OCI-LY7 (cell line): ENCODE measurements around the gene FALEC. TPM values are rescaled to one million over a fixed set of nuclear protein-coding genes. Genes with fewer than 3 reads are reported as not detected.
"Not testable (repeated sequence)": the region's sequence is repeated elsewhere in the genome, so short reads cannot be mapped to it uniquely, and the experiment has no call there.

ENCODE experiments used
- BruUV-seq: library from RNA; stranded (reverse); fragments of 400-500 nt; replicated peaks from 2 replicates; lab custom pipeline; 2021; lab: Mats Ljungman, UMichigan
- CTCF ChIA-PET: fragments of 300-600 bp; sonication (Branson Sonifier 250); formaldehyde crosslinking; loops from one replicate; lab custom pipeline; 2022; ENCODE audit warnings: antibody characterized with exemption; ENCODE audit not compliant: unreplicated experiment; lab: Charles Lee
- POLR2A ChIA-PET: fragments of 300-600 bp; sonication (Branson Sonifier 250); formaldehyde crosslinking; loops from one replicate; lab custom pipeline; 2022; ENCODE audit warnings: antibody characterized with exemption; lab: Charles Lee
- DNase-seq: peaks from one replicate; pipeline ENCODE4 v3.0.0-alpha.2; 2015; ENCODE audit warnings: low spot score
- H2AFZ ChIP-seq: fragments of 200-600 bp; sonication (generic), shearing (Covaris generic); 2 replicates; pipeline ENCODE4 v1.6.1; 2014; ENCODE audit warnings: mild to moderate bottlenecking, antibody characterized with exemption, low read length, moderate library complexity
- H3K27ac ChIP-seq: fragments of 200-600 bp; sonication (generic); 2 replicates; pipeline ENCODE4 v1.5.1; 2014; ENCODE audit warnings: mixed run types, low read depth, mild to moderate bottlenecking, moderate library complexity, low read length, inconsistent platforms; ENCODE audit not compliant: poor library complexity, severe bottlenecking
- H3K36me3 ChIP-seq: fragments of 200-600 bp; sonication (generic); 2 replicates; pipeline ENCODE4 v1.6.1; 2014; ENCODE audit warnings: mild to moderate bottlenecking, antibody characterized with exemption, low read length, moderate library complexity, mixed read lengths; ENCODE audit not compliant: insufficient read depth
- H3K4me1 ChIP-seq: fragments of 200-600 bp; sonication (generic); 2 replicates; pipeline ENCODE4 v1.5.1; 2014; ENCODE audit warnings: mild to moderate bottlenecking, low read length; ENCODE audit not compliant: insufficient read depth, poor library complexity, severe bottlenecking
- H3K4me2 ChIP-seq: fragments of 200-600 bp; sonication (generic); 2 replicates; pipeline ENCODE4 v1.6.1; 2014; ENCODE audit warnings: mild to moderate bottlenecking, low read length
- H3K4me3 ChIP-seq: fragments of 200-600 bp; sonication (generic); 2 replicates; pipeline ENCODE4 v1.5.1; 2014; ENCODE audit warnings: mild to moderate bottlenecking, low read depth, low read length; ENCODE audit not compliant: poor library complexity, severe bottlenecking
- H3K79me2 ChIP-seq: fragments of 200-600 bp; sonication (generic); 2 replicates; pipeline ENCODE4 v1.6.1; 2016; ENCODE audit warnings: low read depth, mild to moderate bottlenecking, low read length, moderate library complexity, mixed read lengths; ENCODE audit not compliant: insufficient read depth
- H3K9me2 ChIP-seq: fragments of 200-600 bp; sonication (generic); 2 replicates; pipeline ENCODE4 v1.6.1; 2016; ENCODE audit warnings: mild to moderate bottlenecking, low read length, mixed read lengths; ENCODE audit not compliant: insufficient read depth
- H3K9me3 ChIP-seq: fragments of 200-600 bp; sonication (generic); 2 replicates; pipeline ENCODE4 v1.6.1; 2014; ENCODE audit warnings: mild to moderate bottlenecking, mixed run types, low read length, mixed read lengths
- H4K20me1 ChIP-seq: fragments of 200-600 bp; sonication (generic); 2 replicates; pipeline ENCODE4 v1.6.1; 2014; ENCODE audit warnings: mild to moderate bottlenecking, antibody characterized with exemption, low read length, moderate library complexity, mixed read lengths; ENCODE audit not compliant: insufficient read depth
- CTCF ChIP-seq: fragments of 200-600 bp; sonication (generic); conservative IDR thresholded peaks from 2 replicates; pipeline ENCODE4 v1.5.1; 2014; ENCODE audit warnings: mild to moderate bottlenecking, antibody characterized with exemption, low read length, moderate library complexity, mixed read lengths
- EZH2phosphoT487 ChIP-seq: fragments of 200-600 bp; sonication (generic); IDR thresholded peaks from 2 replicates; pipeline ENCODE4 v1.6.1; 2018; ENCODE audit warnings: low read depth, borderline replicate concordance, mild to moderate bottlenecking, mixed run types, antibody characterized with exemption, low read length, moderate library complexity, mixed read lengths
- intact Hi-C: fragments of 100-400 bp; cut with micrococcal nuclease; formaldehyde crosslinking; loops from one replicate; pipeline ENCODE4 v1.10.0; 2022; ENCODE audit not compliant: unreplicated experiment
- microRNA-seq: library from miRNA; unstranded; fragments of <30 nt; microRNA quantifications from one replicate; pipeline ENCODE4 v1.2.0, GENCODE V29; 2022; ENCODE audit warnings: borderline replicate concordance
- small RNA-seq: library from RNA; depleted of rRNA; stranded (forward); fragments of <200 nt; gene quantifications from one replicate; pipeline ENCODE3, GENCODE V24; 2014
- total RNA-seq, 2 experiments: library from RNA; depleted of rRNA in 1 of 2; stranded (reverse); fragments of >200 nt in 1 of 2; shearing (Covaris generic) in 1 of 2; gene quantifications; 2 replicates each; pipeline ENCODE4 v1.2.3, GENCODE V29; 2014 to 2022

Gene FALEC
- total RNA-seq, 2 experiments from 2014 or later: 0.47 to 1.9 TPM

GRCh38 chr1:150581962-150582361, 66.4 kb downstream of the FALEC start:
- H3K9me3 ChIP-seq, DNase-seq, BruUV-seq, intact Hi-C loops, H3K9me2 ChIP-seq, H3K4me2 ChIP-seq, H3K4me3 ChIP-seq, H2AFZ ChIP-seq, H3K27ac ChIP-seq, CTCF ChIA-PET: not testable (repeated sequence)
- Histone ChIP-seq H3K4me1 (peaks cover 21% of the 10 kb centered on the region), H3K79me2 (peaks cover 34% of the 10 kb centered on the region), H3K36me3 (peaks cover 24% of the 10 kb centered on the region), H4K20me1 (peaks cover 22% of the 10 kb centered on the region)
- POLR2A ChIA-PET: interaction anchor here (13.8 kb wide), 1 partner anchor 18 kb away, joined by 260 read pairs; no protein-coding TSS in a partner anchor

GRCh38 chr1:150582371-150582770, 66.8 kb downstream of the FALEC start:
- Histone ChIP-seq H3K4me3 (no peak overlapping the region), H3K9me3 (no peaks in the 10 kb centered on the region), H3K79me2 (peaks cover 30% of the 10 kb centered on the region), H3K4me1 (peaks cover 21% of the 10 kb centered on the region), H3K27ac (no peak overlapping the region), H4K20me1 (peaks cover 18% of the 10 kb centered on the region), H3K36me3 (peaks cover 20% of the 10 kb centered on the region), H3K4me2 (no peak overlapping the region), H3K9me2 (no peaks in the 10 kb centered on the region), H2AFZ (no peak overlapping the region)
- TF ChIP-seq EZH2phosphoT487 (no peak), CTCF (no peak)
- POLR2A ChIA-PET: interaction anchor here (13.8 kb wide), 1 partner anchor 18 kb away, joined by 260 read pairs; no protein-coding TSS in a partner anchor
- no TSS peak for BruUV-seq
- no peak for DNase-seq
- CTCF ChIA-PET: no interaction called here
- intact Hi-C loops: no loop called here

Small RNA genes lying within 50 kb of the gene (microRNA-seq; reads per million reads assigned to microRNA genes)
- gene MIR4257 (not detected), gene MIR6878 (not detected)

Small RNA genes lying within 50 kb of the gene (small RNA-seq; reads per million reads assigned to genes)
- gene MIR4257 (not detected), gene RN7SL473P (not detected), gene RN7SL600P (not detected)

Other genes with a start within 250 kb of the FALEC start
- 83.3 and 113 TPM in 2 replicates for gene APH1A, start 246.7 kb upstream of the FALEC start, total RNA-seq (2014; rRNA removed; shearing (Covaris generic))
- gene APH1A, start 246.7 kb upstream of the FALEC start, total RNA-seq (2022): 122 and 124 TPM in 2 replicates
- gene C1orf54, start 243.0 kb upstream of the FALEC start, total RNA-seq (2014; rRNA removed; shearing (Covaris generic)): 0.44 TPM in 1 of 2 replicates, not detected in the other
- gene C1orf54, start 243.0 kb upstream of the FALEC start, total RNA-seq (2022): 0.61 and 1.5 TPM in 2 replicates
- not detected in 2 replicates for gene CIART, start 233.2 kb upstream of the FALEC start, total RNA-seq (2014; rRNA removed; shearing (Covaris generic))
- gene CIART, start 233.2 kb upstream of the FALEC start, total RNA-seq (2022): 0.63 and 0.68 TPM in 2 replicates
- gene MRPS21, start 221.9 kb upstream of the FALEC start, total RNA-seq (2014; rRNA removed; shearing (Covaris generic)): 64.8 and 80.0 TPM in 2 replicates
- 74.2 and 75.5 TPM in 2 replicates for gene MRPS21, start 221.9 kb upstream of the FALEC start, total RNA-seq (2022)
- 46.6 and 49.2 TPM in 2 replicates for gene PRPF3, start 194.2 kb upstream of the FALEC start, total RNA-seq (2014; rRNA removed; shearing (Covaris generic))
- 77.7 and 77.8 TPM in 2 replicates for gene PRPF3, start 194.2 kb upstream of the FALEC start, total RNA-seq (2022)
- gene RPRD2, start 151.6 kb upstream of the FALEC start, total RNA-seq (2014; rRNA removed; shearing (Covaris generic)): 12.7 and 17.0 TPM in 2 replicates
- gene RPRD2, start 151.6 kb upstream of the FALEC start, total RNA-seq (2022): 38.6 and 39.7 TPM in 2 replicates
- gene TARS2, start 28.3 kb upstream of the FALEC start, total RNA-seq (2014; rRNA removed; shearing (Covaris generic)): 29.4 and 42.0 TPM in 2 replicates
- gene TARS2, start 28.3 kb upstream of the FALEC start, total RNA-seq (2022): 55.3 and 62.5 TPM in 2 replicates
- 0.70 and 2.0 TPM in 2 replicates for gene ECM1, start 7.6 kb upstream of the FALEC start, total RNA-seq (2014; rRNA removed; shearing (Covaris generic))
- 2.7 and 3.8 TPM in 2 replicates for gene ECM1, start 7.6 kb upstream of the FALEC start, total RNA-seq (2022)
- not detected in 2 replicates for gene ADAMTSL4, start 33.7 kb downstream of the FALEC start, total RNA-seq (2014; rRNA removed; shearing (Covaris generic))
- gene ADAMTSL4, start 33.7 kb downstream of the FALEC start, total RNA-seq (2022): 0.24 TPM in 1 of 2 replicates, not detected in the other
- gene MCL1, start 63.9 kb downstream of the FALEC start, total RNA-seq (2014; rRNA removed; shearing (Covaris generic)): 102 and 125 TPM in 2 replicates
- gene MCL1, start 63.9 kb downstream of the FALEC start, total RNA-seq (2022): 144 and 157 TPM in 2 replicates
- gene ENSA, start 113.9 kb downstream of the FALEC start, total RNA-seq (2014; rRNA removed; shearing (Covaris generic)): 97.1 and 116 TPM in 2 replicates
- 164 and 166 TPM in 2 replicates for gene ENSA, start 113.9 kb downstream of the FALEC start, total RNA-seq (2022)
- gene GOLPH3L, start 181.4 kb downstream of the FALEC start, total RNA-seq (2014; rRNA removed; shearing (Covaris generic)): 6.2 and 13.2 TPM in 2 replicates
- 28.4 and 29.0 TPM in 2 replicates for gene GOLPH3L, start 181.4 kb downstream of the FALEC start, total RNA-seq (2022)
- not detected in 2 replicates for gene HORMAD1, start 205.1 kb downstream of the FALEC start, total RNA-seq (2014; rRNA removed; shearing (Covaris generic))
- gene HORMAD1, start 205.1 kb downstream of the FALEC start, total RNA-seq (2022): 0.22 and 0.89 TPM in 2 replicates